Hematopoietic multipotent progenitor cell treated with erythropoietin and hydrocortisone succinate and interleukin-3 and kit ligand, for 15 days (in vitro differentiated cells): ENCODE measurements around the gene PIK3C2B.
"Not testable (repeated sequence)": the region's sequence is repeated elsewhere in the genome, so short reads cannot be mapped to it uniquely, and the experiment has no call there.

Experiments used
- DNase-seq: peaks from one replicate; pipeline ENCODE4 v3.0.0-alpha.2; 2015; ENCODE audit warnings: low spot score

The PIK3C2B gene

GRCh38 chr1:204507317-204508105 is 12.9 kb upstream of the PIK3C2B start:
- DNase-seq, result peak; percentile 60

GRCh38 chr1:204506969-204507316 is 12.3 kb upstream of the PIK3C2B start:
- peak; percentile 91 for DNase-seq

- DNase-seq, result peak; percentile 90
These were observed 11.8 kb upstream of the PIK3C2B start for GRCh38 chr1:204506201-204506968.

- DNase-seq, result peak; percentile 18
These were observed 11.1 kb upstream of the PIK3C2B start for GRCh38 chr1:204505674-204506200.

- DNase-seq, result no peak
These were observed 9.4 kb upstream of the PIK3C2B start for GRCh38 chr1:204503913-204504519.

GRCh38 chr1:204503122-204503912 is 8.7 kb upstream of the PIK3C2B start:
- peak; percentile 76 for DNase-seq

- no peak for DNase-seq
These were observed 7.6 kb upstream of the PIK3C2B start for GRCh38 chr1:204502241-204502640.

- DNase-seq, result no peak
These were observed 5.2 kb upstream of the PIK3C2B start for GRCh38 chr1:204499511-204500468.

- DNase-seq, result no peak
These were observed 4.4 kb upstream of the PIK3C2B start for GRCh38 chr1:204498981-204499380.

- no peak for DNase-seq
These were observed 1.2 kb upstream of the PIK3C2B start for GRCh38 chr1:204495777-204496176.

- DNase-seq, result no peak
These were observed 611 bp upstream of the PIK3C2B start for GRCh38 chr1:204495078-204495753.

GRCh38 chr1:204493984-204494280 is 673 bp downstream of the PIK3C2B start:
- no peak for DNase-seq

- DNase-seq, result no peak
These were observed 1.2 kb downstream of the PIK3C2B start for GRCh38 chr1:204493145-204493983.

GRCh38 chr1:204491655-204492054 is 3.0 kb downstream of the PIK3C2B start:
- DNase-seq, result no peak

- DNase-seq, result no peak
These were observed 7.4 kb downstream of the PIK3C2B start for GRCh38 chr1:204487256-204487615.

- DNase-seq, result not testable (repeated sequence)
These were observed 7.9 kb downstream of the PIK3C2B start for GRCh38 chr1:204486513-204487255.

GRCh38 chr1:204483791-204484190 is 10.8 kb downstream of the PIK3C2B start:
- DNase-seq, result no peak

GRCh38 chr1:204480515-204480914 is 14.1 kb downstream of the PIK3C2B start:
- no peak for DNase-seq
